ENCODE measurements around the gene DDX17.
"Not testable (repeated sequence)": the region's sequence is repeated elsewhere in the genome, so short reads cannot be mapped to it uniquely, and the experiment has no call there.

The DDX17 gene

DNA sequence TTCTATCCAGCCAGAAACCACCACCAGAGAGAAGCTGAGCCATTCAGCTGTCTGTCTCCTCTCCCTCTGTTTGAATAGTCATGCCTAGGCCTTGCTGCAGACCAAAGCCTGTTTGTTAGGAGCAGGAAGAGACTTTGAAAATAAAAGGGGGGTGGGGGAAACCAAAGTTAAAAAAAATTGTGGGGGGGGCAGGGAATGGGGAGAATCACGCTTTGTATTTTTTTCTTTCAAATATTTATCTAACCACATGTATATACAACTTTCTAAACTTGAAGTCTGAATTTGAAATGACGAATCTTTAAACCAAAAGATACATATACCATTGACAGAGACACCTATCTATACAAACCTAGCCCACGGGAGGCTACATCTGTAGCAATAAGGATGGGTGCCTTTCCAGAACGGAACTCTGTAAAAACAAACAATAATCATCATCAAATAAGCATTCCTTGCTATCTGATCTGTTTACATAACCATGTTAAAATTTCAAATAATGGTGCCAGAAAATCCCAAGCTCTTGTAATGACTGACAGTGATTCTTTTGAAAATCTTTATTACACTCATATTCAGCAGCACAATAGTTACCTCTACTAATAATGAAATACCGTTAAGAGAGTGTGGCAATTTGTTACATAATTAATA lies 14.3 kb downstream of the DDX17 start:
- DNase-seq (ENCODE audit: low read depth in 2 of 2) = no peak

DNA sequence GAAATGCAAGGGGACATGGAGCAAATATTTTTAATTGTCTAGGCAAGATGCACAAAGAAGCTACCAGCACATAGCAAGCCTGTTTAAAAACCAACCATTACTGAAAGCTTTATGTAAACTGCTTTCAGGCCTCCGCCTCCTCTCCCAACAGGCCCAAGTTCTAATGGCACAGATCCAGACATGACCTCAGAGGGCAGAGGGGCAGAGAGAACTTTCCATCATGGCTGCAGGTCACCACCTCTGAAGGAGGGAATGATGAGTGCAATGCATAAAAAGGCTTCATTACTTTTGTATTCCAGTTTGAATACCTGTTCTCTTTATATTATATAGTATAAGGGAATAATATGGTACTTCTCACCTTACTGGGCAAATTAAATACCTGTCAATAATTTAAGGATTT lies 15.2 kb downstream of the DDX17 start:
- no peak for DNase-seq (ENCODE audit: low read depth in 2 of 2)

DNA sequence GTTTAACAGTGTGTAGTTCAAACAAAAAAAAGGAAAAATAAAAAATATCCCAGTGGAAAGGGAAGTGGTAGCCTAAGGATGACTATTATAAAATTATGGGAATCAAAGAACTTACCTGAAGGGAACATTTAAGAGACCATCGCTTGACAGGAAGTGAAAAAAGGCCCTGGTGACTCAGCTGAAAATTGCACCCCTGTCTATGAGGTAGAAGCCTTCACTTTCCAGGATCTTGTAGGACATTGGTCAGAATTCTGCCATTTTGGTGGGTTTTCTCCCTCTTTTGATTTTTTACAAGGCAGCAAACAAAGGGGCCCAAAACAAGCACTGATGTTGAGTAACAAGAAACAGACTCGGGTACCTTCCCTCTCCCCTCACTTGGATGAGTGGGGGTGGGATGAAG lies 15.6 kb downstream of the DDX17 start:
- no peak for DNase-seq (ENCODE audit: low read depth in 2 of 2)

DNA sequence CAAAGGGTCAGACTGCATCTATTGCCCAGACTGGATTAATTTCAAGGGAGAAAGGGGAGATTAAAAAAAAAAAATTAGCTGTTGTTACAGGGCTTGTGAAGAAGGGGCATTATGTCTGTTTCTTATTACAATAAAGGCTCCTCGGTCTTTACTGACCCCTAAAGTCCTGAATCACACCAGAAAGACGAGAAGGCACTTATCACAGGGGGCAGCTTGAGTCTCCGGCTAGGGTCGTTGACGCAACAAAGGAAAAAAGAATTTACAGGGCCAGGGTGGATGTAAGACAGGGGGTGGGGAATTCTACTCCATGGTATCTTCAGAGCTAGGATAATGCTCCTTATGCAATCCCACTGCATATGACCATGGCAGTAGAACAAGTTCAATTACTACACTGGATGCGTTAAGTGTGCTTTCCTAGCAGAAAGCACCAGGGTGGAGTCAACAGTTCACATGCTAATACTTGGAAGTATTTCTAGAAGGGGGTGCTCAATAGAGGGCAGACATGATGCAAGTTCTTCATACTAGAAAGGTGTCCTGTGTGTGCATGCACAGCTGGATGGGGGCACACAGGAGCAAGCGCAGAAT lies 16.5 kb downstream of the DDX17 start:
- DNase-seq (ENCODE audit: low read depth in 2 of 2) = no peak

DNA sequence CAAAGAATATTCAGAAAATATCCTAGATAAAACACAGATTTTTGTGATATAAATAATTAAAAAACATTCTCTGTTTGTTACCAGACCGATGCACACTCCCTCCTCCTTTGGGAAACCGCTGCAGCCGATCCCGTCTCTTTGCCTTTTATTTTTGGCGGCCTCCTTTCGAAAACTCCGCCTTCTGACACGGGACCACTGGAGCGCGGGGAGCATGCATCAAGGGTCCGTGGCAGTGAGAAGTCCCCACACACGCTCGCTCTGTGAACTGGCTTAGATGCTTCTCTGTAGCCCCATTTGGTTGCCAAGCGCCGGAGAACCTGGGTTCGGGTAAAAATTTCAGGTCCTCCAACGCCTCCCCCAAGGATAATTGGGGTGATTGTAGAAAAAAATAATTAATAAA lies 17.0 kb downstream of the DDX17 start:
- DNase-seq (ENCODE audit: low read depth in 2 of 2) = no peak

DNA sequence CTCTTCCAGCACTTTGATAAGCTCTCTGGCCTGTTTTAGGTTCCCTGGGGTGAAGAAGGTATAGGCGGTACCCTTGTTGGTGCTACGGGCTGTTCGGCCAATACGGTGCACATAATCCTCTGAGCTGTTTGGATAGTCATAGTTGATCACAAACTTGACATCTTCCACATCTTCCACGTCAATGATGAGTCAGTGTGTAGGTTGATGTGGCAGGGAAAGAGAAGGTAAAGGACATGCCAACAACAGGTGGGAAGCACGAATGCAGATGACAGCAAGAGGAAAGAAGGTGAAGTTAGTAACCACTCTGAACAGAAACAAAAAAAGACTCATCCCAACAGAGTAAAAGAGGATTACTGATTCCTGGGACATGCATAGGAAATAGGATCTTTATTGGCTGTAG lies 18.2 kb downstream of the DDX17 start:
- DNase-seq (ENCODE audit: low read depth in 2 of 2) = no peak

DNA sequence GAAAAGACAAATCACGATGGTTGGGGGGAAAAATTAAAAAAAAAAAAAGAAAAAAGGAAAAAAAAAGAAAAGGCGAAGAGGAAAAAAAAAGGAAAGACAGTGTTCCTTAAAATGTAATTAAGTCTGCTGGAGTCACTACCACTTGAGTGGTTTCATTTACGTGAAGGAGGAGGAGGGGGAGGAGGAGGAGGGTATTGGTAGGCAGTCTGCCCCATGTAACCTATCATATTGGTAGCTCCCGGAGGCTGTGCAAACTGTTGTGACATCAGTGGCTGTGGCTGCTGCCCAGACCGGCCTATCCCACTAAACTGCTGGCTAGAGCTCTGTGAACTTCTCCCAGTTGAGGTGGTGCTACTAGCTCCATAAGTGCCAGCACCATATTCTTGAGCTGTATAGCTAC lies 20.3 kb downstream of the DDX17 start:
- no peak for DNase-seq (ENCODE audit: low read depth in 2 of 2)

DNA sequence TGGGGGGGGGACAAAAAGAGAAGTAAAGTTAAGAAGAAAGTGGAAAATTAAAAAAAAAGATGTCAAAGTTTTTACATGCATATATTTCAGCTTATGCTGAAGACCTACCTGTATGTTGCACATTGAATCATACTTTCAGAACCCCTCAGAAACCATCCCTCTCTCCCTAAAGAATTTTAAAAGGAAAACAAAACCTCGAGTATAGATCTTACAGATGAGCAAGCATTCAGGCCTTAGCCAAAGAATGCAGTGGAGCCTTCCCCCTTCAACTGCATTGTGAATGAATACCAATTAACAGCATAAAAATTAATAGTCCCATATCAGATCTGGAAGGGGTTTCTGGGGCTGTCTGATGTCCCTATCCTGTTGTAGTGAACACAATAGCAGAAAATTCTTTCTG lies 21.9 kb downstream of the DDX17 start:
- no peak for DNase-seq (ENCODE audit: low read depth in 2 of 2)

DNA sequence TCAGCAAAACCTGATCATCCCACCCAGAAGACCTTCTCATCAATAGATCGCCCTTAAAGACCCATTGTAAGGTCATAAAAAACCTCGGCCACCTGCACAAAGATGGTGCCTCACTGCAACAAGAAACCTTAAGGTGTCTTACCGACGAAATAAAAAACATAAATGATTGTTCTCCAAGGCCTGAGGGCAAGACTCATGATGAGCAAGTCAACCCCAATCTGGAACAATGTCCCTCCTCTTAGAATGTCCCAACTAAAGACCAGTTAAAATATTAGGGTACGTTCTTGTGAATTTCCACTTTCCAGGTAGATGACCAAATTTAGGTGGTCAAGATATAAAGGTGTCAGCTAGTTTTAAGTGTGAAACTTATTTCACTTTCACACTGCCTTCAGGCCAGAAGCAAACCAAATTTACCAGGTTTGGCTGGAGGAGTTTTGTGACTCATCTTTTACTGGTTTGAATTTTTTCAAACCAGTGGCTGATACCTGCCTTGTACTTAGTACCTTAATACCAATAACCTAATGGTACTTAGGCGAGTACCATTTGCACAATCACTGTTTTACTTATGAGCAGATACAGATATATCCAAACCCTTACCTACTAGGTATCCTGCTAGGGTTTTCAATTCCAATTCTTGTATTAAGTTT lies 23.3 kb downstream of the DDX17 start:
- no peak for DNase-seq (ENCODE audit: low read depth in 2 of 2)

DNA sequence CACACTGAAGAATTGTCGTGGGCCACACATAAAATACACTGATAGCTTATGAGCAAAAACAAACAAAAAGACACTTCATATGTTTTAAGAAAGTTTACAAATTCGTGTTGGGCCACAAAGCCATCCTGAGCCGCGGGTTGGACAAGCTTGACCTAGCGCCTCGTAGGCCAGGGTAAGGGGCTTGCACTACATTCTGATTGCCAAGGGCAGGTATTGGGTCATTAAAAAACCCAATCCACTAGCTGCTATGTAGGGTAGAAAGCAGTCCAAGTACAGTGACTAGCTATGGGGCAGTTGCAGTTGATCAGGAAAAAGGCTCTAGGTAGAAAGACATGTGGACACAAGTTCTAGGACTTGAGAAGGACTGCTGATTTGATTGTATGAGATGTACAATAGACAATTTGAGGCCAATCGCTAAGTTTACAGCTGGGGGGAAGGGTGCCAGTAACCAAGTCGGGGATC lies 24.2 kb downstream of the DDX17 start:
- no peak for DNase-seq (ENCODE audit: low read depth in 2 of 2)

DNA sequence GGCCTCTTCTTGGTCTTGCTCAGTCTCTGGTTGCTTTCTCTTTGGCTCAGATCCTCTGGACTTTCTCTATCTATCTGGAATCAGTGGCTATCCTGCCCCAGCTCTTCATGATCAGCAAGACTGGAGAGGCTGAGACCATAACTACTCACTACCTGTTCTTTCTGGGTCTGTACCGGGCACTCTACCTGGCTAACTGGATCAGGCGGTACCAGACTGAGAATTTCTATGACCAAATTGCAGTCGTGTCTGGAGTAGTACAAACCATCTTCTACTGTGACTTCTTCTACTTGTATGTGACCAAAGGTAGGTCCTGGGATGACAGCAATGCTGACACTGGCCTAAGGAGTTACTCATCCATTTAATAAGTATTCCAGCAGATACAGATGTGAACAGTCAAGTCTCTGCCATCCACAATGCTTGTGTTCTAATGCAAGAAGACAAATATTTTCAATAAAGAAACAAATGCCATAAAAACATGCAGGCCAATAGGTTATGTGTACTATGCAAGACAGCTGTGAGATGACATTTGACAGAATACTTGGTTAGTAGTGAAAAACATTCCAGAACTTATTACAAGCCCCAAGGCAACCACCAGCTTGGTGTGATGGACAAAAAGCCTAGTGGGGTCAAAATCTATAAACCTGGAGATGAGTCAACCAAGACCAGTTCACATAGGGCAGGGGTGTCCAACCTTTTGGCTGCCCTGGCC lies 24.8 kb downstream of the DDX17 start:
- DNase-seq (ENCODE audit: low read depth in 2 of 2) = no peak

DNA sequence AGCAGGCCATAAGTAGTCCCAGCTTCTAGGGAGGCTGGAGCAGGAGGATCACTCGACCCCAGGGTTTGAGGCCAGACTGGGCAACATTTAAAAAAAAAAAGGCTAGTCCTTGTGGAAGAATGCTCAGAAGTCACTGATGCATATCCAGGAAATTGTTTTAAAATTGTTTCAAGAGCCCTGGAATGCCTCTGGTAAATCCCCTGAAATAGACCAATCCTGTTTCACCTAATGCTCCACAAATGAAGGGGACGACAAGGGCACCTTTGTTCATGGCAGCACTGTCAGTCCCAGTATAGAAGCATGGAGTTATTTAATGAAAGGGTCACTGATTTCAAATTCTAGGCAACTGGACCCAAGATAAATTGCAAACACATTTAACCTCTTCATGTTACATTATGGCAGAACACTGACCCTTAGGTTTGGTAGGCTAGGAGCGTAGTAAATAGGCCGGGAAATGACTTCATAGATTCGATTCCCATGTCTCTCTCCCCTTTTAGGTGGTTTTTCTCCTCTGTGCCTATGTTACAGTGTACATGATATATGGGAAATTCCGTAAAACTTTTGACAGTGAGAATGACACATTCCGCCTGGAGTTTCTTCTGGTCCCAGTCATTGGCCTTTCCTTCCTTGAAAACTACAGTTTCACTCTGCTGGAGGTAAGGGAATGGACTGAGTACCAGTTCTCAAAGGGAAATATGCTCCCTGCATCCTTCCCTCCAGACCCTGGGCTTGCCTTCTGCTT lies 26.8 kb downstream of the DDX17 start:
- DNase-seq (ENCODE audit: low read depth in 2 of 2) = no peak

DNA sequence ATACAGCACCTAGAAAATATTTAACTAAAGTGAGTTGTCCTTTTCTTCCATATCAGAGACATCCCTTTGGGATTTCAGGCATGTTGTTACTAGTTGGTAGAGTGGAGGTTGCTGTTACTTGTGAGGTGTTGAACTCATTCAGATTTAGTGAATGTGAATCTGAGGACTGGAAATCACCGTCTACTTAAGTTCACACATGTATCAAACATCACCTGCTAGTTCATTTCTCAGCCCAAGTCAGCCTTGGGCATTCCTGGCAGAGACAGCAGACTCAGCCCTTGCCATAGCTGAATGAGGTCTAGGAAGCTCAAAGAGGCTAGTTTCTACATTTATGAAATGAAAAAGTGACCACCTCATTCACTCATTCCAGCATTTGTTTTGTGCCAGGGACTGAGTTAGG lies 28.5 kb downstream of the DDX17 start:
- DNase-seq (ENCODE audit: low read depth in 2 of 2) = no peak

DNA sequence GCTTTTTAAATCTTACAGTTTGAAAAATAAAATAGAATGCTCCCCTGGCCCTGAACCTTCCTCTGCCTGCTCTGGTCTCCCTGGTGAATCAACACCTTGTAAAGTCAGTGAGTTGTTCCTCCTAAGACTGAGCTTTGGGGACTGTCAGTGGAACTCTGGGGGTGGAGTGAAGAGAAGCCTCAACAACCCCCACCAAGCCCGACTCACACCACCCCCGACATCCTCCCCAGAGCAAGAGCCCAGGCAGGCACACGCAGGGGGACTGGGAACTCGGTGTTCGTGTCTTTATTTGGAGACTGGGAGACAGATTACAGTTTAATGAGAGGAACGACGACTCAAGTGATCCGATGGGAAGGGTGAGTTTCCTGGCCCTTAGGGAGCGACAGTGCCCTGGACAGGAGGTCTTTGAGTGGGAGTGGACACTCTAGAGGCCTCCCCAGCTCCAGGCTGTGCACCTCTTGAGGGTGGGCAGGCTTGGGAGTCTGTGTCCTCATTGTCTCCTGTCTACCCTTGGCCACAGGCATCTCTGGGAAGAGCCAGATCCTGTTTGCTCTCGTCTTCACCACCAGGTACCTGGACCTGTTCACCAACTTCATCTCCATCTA lies 32.0 kb downstream of the DDX17 start:
- DNase-seq (ENCODE audit: low read depth in 2 of 2) = no peak

DNA sequence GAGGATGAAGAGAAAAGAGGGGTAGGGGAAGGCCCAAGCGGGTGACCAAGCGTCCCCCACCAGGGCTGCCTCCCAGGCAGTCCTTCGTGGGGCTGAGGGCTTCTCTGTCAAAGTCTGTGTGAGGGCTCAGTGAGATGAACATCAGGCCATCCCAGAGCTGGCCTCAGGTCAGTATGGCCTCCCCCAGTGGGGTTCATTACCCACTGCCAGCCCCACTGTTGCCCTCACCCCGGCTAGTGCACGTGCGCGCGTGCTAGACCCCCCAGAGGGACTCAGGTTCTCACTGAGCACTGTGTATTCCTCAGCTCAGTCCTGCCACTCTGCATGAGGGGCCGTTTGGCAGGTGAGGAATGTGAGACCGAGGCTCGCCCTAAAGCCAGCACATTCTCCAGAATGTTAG lies 34.9 kb downstream of the DDX17 start:
- DNase-seq (ENCODE audit: low read depth in 2 of 2) = no peak

DNA sequence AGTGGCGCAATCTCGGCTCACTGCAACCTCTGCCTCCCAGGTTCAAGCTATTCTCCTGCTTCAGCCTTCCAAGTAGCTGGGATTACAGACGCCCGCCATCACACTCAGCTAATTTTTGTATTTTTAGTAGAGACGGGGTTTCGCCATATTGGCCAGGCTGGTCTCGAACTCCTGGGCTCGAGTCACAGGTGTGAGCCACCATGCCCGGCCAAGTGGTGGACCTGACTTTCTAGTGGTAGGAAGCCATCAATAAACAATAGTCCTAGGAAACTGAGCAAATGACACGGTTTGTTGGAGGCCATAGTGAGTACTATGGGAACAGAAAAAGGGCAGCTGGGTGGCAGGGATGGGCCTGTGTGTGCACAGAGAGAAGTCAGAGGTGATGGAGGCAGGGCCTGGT lies 35.9 kb downstream of the DDX17 start:
- not testable (repeated sequence) for DNase-seq (ENCODE audit: low read depth in 2 of 2)

DNA sequence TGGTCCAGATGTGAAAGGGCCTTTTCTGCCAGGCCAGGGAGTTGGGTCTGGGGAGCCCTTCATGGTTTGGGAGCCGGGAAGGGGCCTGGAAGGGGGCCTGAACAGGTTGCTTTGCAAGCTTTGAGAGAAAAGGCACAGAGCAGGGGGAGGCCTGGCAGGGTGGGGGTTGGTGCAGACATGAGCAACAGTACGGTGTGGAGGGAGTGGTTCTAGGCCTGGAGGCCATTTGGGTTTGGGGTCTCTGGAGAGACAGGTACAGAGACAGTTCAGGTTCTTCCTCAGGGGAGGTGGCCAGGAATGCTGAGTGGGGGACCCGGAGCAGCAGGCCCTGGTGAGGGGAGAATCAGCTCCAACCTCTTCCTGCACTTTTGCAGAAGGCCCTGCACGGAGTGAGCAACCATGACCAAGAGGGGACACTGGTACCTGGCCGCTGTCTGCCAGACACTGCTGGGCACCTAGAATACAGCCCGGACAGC lies 36.8 kb downstream of the DDX17 start:
- DNase-seq (ENCODE audit: low read depth in 2 of 2) = no peak

DNA sequence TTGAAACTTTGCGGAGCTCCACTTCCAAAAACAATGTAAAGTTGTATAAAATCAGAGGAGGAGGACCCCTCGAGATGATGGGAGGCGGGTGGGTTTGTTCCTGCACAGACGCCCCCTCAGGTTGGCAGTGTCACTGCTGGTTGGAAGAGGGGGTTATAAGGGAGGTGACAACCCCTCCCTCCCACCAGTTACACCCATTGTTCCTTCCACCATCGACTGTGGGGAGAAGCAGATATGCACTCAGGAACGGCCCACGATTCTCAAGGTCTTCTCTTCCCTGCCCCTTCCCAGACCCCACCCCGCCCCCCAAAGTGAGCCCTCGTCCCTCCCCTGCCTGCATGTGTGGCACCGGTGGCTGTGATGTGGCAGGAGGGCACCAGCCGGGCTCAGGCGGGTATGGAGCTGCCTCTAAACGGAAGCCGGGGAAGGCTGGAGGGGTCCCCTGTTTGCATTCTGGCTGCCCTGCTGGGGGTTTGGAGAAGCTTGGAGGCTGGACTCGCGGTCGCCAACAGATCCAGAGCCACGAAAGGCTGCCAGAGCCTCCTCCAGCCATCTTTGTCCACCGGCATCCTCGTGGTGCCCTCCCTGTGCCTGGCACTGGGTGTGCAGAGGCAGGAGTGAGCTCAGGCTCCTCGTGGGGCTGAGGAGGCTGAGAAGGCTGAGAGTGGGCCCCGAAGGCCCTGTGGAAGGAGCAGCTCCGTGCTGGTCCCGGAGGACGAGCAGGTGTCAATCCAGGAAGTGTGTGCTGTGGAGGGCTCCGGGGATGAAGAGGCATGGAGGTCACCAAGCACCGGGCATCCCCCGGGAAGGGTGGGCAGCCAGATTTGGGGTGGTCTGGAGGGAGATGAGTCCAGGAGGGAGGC lies 37.4 kb downstream of the DDX17 start:
- no peak for DNase-seq (ENCODE audit: low read depth in 2 of 2)

DNA sequence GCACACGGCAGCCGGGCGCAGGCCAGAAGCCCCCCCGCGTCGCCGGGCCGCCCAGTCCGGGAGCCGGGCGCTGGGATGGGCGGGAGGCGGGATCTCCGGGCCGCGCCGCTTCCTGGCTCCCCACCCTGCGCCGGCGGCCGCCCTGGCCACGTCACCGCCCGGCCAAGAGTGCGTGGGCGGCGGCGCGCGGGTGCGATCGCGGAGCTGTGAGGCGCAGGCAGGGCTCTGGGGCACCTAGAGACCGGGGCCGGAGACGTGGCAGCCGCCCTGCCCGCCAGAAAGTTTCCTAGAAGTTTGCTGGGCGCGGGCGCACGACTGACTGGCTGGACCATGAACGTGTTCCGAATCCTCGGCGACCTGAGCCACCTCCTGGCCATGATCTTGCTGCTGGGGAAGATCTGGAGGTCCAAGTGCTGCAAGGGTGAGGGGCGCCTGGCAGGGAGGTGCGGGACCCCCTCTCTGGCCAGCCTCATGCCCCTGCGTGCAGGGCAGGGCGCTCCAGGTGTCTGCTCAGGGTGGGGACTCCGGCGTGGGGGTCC lies 38.1 kb downstream of the DDX17 start, which contains the start of gene KDELR3:
Gene KDELR3 (plus strand): TSS at position 193 of the 539 bp plus-strand sequence. CDS start 138 bp downstream, at position 331.
- peak; percentile 53 to 66 for DNase-seq (ENCODE audit: low read depth in 2 of 2)

DNA sequence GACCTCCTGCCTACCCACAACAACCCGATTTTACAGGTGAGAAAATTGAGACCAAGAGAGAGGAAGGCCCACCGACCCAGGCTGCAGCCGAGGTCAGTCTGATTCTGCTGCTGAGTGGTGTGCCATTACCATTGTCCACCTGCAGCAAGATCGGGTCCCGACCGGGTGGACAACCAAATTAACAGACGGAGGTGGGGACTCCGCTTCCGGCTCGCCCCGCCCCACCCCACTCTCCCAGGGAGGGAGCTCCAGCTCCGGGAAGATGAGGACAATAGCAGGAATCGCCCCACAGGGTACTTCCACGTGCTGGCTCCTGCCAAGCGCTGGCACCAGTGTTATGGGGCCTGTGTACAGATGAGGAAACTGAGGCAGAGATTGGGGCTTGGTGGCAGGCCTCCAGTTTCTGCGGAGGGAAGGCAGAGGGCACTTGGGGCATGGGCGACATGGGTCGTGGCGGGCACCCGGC lies 38.6 kb downstream of the DDX17 start:
- DNase-seq (ENCODE audit: low read depth in 2 of 2) = no peak

Measured in stimulated activated CD8-positive, alpha-beta memory T cell treated with anti-CD3 and anti-CD28 coated beads, Interleukin-15, amount 100 ng/mL, for 48 hours (primary cell).